Left ventricle myocardium inferior (tissue), 1 donor: Measurements from ENCODE around the gene TBC1D22A. TPM values are rescaled to one million over a fixed set of nuclear protein-coding genes. Genes with fewer than 3 reads are reported as not detected.

Experiments used
- DNase-seq: peaks from one replicate; pipeline ENCODE4 v3.0.0-alpha.2; 2020
- H3K27ac ChIP-seq: fragments of 200-600 bp; replicated peaks from 2 replicates; pipeline ENCODE4 v1.8.0; 2021
- H3K27me3 ChIP-seq: fragments of 200-600 bp; 2 replicates; pipeline ENCODE4 v1.8.0; 2021; ENCODE audit warnings: low read depth
- H3K36me3 ChIP-seq: fragments of 200-600 bp; 2 replicates; pipeline ENCODE4 v1.8.0; 2021
- H3K4me1 ChIP-seq: fragments of 200-600 bp; 2 replicates; pipeline ENCODE4 v1.8.0; 2021
- H3K4me3 ChIP-seq: fragments of 200-600 bp; 2 replicates; pipeline ENCODE4 v1.8.0; 2021; ENCODE audit warnings: mild to moderate bottlenecking, moderate library complexity
- H3K9me3 ChIP-seq: fragments of 200-600 bp; replicated peaks from 2 replicates; pipeline ENCODE4 v1.8.0; 2021
- CTCF ChIP-seq: fragments of 200-600 bp; IDR thresholded peaks from 2 replicates; pipeline ENCODE4 v1.8.0; 2021; ENCODE audit warnings: antibody characterized with exemption, mild to moderate bottlenecking, borderline replicate concordance
- intact Hi-C: fragments of 100-400 bp; cut with micrococcal nuclease; formaldehyde crosslinking; loops from one replicate; pipeline ENCODE4 v1.11.0; 2022
- total RNA-seq: library from RNA; stranded (reverse); fragmentation: NEBNext Ultra II Directional; extraction: Animal tissue kit (Norgen Biotek cat#: 25700); gene quantifications from one replicate; pipeline ENCODE4 v1.2.1, GENCODE V29; 2021
- donor health status: DM: no; HTN: yes; CAD: no; lungs with severe emphysema.

TBC1D22A gene
- total RNA-seq, 1 donor from 2014 or later: 16.2 TPM

GRCh38 chr22:47206666-47207218 is 444.3 kb downstream of the TBC1D22A start:
- Histone ChIP-seq H3K27ac (no peak overlapping the region), H3K4me1 (no peaks in the 10 kb centered on the region), H3K36me3 (no peaks in the 10 kb centered on the region), H3K27me3 (peaks cover 55% of the 10 kb centered on the region), H3K9me3 (no peaks in the 10 kb centered on the region), H3K4me3 (no peak overlapping the region)
- DNase-seq: no peak
- intact Hi-C loops: no loop called here
- no peak for TF ChIP-seq CTCF

- no peak for TF ChIP-seq CTCF
- H3K4me1 ChIP-seq: no peaks in the 10 kb centered on the region
- no peak overlapping the region for H3K27ac ChIP-seq
- H3K27me3 ChIP-seq: peaks cover 48% of the 10 kb centered on the region
- H3K9me3 ChIP-seq: no peaks in the 10 kb centered on the region
- no peak overlapping the region for H3K4me3 ChIP-seq
- no peaks in the 10 kb centered on the region for H3K36me3 ChIP-seq
- DNase-seq: no peak
- intact Hi-C loops: no loop called here
These were observed 444.9 kb downstream of the TBC1D22A start for GRCh38 chr22:47207387-47207786.

- intact Hi-C loops: no loop called here
- TF ChIP-seq CTCF: no peak
- Histone ChIP-seq H3K36me3 (no peaks in the 10 kb centered on the region), H3K4me1 (no peaks in the 10 kb centered on the region), H3K27me3 (peaks cover 42% of the 10 kb centered on the region), H3K9me3 (no peaks in the 10 kb centered on the region), H3K27ac (no peak overlapping the region), H3K4me3 (no peak overlapping the region)
- no peak for DNase-seq
These were observed 445.6 kb downstream of the TBC1D22A start for GRCh38 chr22:47207846-47208554.

- Histone ChIP-seq H3K4me3 (no peak overlapping the region), H3K27ac (no peak overlapping the region), H3K4me1 (no peaks in the 10 kb centered on the region), H3K9me3 (no peaks in the 10 kb centered on the region), H3K36me3 (no peaks in the 10 kb centered on the region), H3K27me3 (peaks cover 38% of the 10 kb centered on the region)
- no peak for TF ChIP-seq CTCF
- DNase-seq: no peak
- intact Hi-C loops: no loop called here
These were observed 446.2 kb downstream of the TBC1D22A start for GRCh38 chr22:47208630-47209029.

GRCh38 chr22:47209040-47209514 is 446.6 kb downstream of the TBC1D22A start:
- Histone ChIP-seq H3K4me1 (no peaks in the 10 kb centered on the region), H3K4me3 (no peak overlapping the region), H3K36me3 (no peaks in the 10 kb centered on the region), H3K27ac (no peak overlapping the region), H3K9me3 (no peaks in the 10 kb centered on the region), H3K27me3 (peaks cover 38% of the 10 kb centered on the region)
- TF ChIP-seq CTCF: no peak
- intact Hi-C loops: no loop called here
- DNase-seq: no peak
